ENCODE data around the gene MNT.

Gene MNT

DNA sequence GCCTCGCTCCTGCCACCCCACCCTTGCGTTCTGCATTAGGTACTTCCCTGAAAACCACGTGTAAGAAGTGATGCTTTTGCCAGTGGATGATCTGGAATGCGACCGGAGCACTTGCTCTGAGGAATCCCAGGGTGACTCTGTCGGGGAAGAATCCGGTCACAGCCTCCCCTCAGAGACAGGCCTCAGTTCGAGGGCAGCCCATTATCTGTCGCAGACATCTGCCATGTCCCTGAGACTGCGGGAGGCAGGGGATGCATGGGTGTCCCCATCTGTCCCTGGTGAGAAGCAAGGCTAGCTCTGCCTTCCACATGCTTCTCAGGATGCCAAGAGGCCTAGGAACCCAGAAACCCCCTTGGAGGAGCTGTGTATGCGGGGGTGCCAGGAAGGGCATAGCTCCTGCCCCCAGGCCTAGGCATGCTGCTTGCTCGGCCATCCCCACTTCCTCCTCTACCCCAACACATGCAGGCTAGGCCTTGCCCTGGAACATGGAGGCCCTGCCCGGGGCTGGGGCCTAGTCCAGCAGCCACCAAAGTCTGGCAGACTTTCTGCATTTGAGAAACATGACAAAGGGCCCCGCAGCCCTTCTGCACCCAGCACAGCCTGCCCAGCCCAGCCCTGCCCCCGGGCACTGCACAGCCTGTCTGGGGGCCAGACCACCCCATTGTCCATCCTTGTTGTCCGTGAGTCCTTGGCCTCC is 20.5 kb downstream of the MNT start:
- DNase-seq: no peak

DNA sequence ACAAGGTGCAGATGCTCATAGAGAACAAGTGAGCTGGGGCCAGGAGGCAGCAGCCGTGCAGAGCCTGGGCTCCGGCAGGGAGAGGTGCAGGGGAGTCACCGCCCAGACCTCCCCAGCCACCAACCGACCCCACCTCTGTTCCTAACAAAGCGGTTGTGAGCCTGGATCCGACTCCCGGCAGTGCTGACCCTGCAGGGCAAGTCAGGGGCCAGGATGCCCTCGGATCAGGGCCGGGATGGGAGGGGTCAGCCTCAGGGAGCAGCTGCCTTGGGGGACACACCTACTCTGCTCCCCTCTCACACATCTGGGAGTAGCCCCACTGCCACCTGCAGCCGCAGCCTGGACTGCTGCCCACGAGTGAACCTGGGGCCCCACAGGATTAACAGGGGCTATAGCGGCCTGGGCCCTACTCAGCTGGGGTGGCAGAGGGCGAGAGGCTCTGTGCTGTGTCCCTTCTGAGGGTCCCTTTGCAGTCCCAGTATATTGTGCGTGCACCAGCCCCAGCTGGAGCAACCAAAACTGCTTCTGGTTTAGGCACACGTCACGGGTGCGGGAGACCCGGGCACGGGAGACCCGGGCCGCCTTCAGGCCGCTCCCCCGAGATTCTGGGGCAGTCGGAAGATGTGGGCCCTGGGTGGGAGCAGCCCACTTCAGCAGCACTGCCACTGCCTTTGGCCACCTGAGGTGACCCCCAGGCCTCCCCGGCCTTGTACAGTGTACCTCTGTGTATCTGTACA is 21.2 kb downstream of the MNT start:
- no peak for DNase-seq

DNA sequence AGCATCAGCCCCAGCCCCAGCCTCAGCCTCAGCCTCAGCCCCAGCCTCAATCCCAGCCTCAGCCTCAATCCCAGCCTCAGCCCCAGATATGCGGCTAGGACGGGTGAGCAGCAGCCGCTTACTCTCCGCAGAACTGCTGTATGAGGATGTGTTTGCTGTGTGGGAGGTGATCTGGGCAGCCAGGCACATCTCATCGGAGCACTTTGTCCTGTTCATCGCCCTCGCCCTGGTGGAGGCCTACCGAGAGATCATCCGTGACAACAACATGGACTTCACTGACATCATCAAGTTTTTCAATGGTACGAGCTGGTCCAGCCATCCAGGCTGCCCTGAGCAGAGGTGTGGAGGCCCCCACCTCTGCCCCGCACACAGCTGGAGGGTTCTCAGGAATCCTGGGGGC is 22.0 kb downstream of the MNT start:
- no peak for DNase-seq

DNA sequence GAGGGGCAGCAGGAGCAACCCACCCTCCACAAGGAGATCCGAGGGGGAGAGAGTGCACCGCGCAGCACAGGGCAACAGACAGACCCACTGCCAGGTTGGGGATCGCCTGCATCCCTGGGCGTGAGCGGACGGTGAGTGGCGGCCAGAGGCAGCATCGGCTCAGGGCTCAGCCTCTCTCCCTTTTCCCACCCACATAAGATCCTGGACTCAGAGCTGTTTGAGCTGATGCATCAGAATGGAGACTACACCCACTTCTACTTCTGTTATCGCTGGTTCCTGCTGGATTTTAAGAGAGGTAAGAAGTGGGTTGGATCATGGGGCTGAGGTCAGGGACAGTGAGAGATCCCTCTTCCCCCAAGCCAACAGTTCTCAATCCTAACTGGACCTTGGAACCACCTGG is 23.2 kb downstream of the MNT start:
- no peak for DNase-seq

DNA sequence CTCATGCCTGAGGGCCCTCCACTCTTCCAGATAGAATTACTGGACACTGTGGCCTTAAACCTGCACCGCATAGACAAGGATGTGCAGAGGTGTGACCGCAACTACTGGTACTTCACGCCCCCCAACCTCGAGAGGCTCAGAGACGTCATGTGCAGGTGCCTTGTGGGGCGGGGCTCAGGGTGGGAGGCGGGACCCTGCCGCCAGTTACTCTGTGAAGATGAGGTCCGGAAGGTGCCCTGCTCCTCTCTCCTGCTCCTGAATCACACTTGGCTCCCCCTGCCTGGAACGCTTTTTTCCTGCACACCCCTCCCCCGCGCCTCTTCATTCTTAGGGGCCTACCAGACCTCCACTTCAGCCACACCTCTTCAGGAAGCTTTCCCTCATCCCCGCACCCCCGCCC is 24.8 kb downstream of the MNT start:
- DNase-seq: no peak

DNA sequence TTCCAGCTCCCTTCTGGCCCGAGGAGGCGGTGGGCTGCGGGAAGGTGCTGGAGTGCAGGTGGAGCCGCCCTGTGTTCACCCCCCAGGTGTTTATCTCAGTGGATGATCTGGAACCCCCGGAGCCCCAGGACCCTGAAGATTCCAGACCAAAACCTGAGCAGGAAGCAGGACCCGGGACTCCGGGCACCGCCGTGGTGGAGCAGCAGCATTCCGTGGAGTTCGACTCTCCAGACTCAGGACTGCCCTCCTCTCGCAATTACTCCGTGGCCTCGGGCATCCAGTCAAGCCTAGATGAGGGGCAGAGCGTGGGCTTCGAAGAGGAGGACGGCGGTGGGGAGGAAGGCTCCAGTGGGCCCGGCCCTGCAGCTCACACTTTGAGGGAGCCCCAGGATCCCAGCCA is 25.5 kb downstream of the MNT start:
- no peak for DNase-seq

DNA sequence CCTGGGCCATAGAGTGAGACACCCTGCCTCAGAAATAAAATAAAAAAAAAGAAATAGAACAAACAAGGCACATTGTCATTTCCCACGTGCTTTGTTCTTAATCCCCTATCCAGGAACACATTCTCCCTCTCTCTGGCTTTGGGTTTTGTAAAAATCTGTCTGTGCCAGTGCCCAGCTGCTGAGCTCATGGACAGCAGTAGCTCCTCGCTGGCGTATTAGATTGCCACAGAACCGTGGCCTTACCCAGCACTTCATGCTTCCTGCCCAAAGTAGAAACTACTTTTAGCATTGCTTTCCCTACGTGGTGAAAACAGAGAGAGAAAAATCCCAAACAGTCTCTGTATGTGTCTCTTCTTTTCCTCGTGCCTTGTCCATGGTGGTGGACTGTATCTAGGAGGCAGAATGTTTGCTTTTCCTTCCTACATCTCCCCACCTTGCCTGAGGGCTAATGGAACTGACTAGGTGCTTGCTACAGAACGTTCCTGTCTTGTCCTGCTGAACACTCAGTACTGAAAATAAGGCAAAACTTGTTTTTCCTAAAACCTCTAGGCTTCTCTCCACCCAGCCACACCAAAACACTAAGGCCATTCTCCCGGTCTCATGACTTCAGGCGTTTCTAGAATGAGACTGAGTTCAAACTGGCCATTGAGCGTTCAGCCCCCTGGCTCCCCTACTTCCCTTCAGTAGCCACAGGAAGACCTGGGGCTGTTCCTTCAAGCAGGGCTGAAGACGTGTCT is 26.1 kb downstream of the MNT start:
- DNase-seq: no peak

DNA sequence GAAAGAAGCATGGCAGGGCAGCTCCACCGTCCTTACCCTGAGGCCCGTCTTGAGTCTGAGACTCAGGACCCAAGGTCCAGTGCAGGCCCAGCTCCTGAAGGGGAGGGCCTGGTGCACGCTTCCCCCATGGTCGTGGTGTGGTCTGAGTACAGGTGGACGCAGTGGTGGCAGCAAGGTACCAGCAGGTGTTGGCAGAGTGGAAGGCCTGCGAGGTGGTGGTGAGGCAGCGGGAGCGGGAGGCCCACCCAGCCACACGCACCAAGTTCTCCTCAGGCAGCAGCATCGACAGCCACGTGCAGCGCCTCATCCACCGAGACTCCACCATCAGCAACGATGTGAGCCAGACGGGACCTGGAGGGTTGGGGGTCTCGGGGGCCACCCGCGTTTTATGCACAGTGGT is 27.7 kb downstream of the MNT start:
- DNase-seq: no peak

DNA sequence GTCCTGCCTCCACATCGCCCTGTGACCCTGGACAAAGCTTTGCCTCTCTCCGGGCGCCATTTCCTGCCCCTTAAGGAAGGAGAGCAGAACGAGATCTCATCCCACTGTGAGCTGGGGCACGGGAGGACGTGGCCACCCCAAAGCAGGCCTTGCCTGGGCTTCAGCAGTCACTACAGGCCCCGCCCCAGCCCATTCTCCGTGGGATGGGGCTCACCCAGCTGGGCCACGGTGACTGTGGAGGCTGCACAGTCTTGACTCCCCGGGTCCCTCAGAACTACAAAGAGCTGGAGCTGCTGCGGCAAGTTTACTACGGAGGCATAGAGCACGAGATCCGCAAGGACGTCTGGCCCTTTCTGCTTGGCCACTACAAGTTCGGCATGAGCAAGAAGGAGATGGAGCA is 28.2 kb downstream of the MNT start:
- DNase-seq: no peak

DNA sequence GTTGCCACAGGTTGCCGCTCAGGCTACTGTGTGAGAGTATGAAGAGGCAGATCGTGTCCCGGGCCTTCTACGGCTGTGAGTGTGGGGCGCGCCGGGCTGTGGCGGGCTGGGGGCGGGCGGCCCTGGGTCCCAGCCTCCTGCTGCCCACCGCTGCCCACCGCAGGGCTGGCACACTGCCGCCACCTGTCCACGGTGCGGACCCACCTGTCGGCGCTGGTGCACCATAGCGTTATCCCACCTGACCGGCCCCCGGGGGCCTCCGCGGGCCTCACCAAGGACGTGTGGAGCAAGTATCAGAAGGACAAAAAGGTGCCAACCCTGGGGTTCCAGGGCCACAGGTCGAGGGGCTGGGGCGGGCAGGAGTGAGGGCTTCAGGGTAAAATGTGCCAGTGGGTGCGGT is 28.7 kb downstream of the MNT start:
- no peak for DNase-seq

DNA sequence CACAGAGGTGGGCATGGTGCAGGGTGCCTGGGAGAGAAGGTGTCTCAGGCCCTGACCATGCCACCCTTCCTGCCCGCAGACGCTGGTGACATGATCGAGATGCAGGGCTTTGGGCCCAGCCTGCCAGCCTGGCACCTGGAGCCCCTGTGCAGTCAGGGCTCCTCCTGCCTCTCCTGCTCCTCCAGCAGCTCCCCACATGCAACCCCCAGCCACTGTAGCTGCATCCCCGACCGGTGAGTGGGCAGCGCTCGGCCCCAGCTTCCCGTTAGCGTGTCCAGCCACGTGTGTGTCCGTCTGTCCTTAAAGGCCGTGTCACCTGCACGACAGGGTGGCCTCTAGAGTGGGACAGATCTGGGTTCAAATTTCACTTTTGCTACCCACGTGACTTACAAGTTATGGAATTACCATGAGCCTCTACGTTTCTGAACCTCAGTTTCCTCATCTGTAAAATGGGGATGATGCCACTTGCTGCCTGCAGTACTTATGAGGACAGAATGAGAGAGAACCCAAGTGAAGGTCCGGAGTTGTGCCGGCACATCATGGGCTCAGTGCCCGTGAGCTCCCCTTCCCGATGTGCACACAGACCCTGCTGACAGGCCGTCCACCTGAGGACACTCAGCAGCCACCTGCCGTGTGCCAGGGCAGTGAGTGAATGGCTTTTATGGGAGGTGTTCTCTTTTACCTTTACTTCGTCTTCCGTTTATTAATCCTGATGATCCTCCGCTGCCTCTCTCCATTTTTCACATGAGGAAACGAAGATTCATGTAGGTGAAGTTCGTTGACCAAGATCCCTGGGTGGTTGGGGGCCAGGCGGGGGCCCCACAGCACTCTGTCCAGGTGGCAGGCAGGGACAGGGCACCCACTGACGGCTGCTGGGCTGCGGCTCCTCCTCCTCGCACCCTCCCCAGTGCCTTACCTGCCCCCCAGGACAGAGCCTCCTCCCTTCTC is 29.4 kb downstream of the MNT start:
- no peak for DNase-seq

DNA sequence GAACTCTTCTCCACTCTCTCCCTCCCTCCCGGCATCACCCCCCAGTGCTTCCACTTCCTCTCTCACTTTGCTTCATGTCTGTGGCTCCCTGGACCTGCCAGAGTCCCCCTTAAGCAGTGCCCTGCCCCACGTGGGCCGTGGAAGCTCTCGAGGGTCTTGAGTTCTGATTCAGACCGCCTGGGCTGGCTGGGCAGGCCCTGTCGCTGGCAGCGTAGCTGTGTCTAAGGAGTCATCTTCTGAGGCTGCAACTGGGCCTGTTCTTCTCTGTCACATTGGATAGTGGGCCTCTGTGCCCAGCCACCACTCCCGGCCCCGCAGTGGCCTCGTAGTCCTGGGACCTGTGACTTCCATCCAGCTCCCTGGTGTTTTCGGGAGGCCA is 30.7 kb downstream of the MNT start:
- no peak for DNase-seq

DNA sequence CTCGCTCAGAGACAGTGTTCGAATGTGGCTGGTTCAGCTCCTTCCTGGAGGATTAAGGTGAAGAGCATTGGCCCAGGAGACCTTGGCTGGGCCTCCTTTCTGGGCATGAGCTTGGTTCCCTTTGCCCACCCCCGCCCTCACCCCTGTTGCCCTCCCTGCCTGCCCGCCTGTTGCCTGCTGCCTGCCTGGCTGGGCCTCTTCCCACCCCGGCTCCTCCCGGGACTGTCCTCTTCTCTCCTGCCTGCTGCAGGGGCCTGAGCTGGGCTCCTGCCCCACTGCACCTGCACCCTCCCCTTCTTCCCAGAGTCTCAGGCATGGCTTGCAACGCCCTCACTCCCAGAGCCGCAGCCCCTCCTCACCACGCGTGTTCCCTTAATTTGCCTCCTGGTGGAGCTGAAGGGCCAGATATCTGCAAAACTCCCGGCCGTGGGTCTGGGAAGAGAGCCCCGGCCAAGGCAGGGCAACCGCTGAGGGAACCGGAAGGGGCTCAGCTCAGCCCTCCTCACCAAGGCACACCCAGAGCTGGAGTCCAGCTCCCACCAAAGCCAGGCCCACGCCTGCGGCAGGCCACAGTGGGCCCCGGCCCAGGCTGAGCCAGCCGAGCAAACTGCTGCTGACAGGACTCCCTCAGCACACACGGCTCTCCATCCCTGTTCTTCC is 31.2 kb downstream of the MNT start:
- DNase-seq: no peak

DNA sequence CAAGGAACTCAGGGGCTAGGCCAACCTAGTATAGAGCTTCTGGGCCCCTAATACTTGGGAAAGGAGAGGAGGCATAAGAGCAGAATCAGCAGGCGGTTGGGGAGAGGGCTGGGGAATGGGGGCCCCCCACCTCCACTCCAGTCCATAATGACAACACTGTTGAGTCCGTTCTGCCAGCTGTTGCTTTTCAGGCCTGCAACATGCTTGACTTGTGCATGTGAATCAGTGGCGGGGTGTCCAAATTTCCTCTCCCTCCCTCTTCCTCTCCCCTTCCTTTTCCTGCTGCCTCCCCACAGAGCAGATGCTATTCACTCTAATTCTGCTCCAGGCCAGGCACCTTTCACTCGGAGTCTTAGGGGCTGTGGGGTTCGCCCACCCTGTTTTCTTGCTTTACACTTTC is 31.8 kb downstream of the MNT start:
- DNase-seq: no peak

DNA sequence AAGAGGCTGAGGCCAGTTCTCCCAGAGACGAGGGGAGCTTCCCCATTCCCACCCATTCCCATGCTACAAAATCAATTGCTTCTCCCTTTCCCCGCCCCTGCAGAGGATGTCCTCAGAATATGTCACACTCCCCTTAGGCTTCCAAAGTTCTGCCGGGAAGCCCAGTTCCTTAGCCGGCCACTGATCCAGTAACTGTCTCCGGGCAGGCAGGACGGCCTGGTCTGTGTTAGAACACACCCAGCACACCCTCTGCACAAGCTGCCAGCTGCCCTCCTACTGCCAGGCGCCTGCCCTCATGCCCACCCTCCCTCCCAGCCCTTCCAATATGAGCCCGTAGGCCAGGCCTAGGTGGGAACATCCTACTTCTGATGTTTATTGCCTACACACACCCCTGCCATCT is 32.5 kb downstream of the MNT start:
- DNase-seq: no peak

DNA sequence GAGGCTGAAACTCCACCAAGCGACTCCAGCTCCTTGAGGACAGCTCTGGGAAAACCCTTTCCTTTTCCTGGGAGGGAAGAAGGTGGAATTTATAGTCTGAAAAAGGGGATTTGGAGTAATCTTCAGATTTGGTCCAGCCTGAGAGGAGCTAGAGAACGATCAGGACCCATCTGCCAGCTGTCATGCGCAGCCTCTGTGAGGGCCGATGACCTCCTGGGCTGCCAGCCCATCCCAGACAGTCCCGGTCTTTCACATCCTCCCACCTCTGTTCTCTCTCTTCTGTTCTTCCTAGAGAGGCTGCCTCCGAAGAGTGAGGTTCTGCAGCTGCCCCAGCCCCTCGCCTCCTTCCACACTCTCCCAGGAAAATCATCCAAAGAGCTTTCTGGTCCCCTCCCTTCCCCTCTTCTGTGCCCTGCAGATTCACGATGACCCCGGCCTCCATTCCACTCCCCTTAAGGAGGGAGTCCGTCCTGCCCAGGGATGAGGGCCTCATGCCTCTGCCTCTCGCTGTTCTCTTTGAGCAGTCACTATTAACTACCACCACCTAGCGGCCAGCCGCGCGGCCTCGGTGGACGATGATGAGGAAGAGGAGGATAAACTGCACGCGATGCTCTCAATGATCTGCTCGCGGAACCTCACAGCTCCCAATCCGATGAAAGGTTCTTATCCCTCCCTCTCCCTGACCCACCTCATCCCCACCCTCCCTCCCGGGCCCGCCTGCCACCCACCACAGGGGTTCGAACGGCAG is 33.9 kb downstream of the MNT start:
- DNase-seq: no peak

DNA sequence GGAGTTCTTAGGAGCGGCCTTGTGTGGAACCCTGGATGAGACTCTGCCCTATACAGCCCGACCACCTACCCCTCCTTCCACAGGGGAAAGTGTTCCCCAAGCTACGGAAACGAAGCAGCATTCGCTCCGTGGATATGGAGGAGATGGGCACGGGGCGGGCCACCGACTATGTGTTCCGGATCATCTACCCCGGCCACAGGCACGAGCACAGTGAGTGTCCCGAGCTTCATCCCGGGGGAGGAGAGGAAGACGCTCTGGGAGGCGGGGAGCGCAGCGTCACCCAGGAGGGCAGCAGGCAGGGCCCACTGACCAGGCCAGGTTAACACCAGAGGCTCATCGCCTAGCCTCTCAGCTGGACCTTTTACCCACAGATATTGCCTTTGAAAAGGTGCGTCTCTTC is 35.7 kb downstream of the MNT start:
- DNase-seq: no peak

DNA sequence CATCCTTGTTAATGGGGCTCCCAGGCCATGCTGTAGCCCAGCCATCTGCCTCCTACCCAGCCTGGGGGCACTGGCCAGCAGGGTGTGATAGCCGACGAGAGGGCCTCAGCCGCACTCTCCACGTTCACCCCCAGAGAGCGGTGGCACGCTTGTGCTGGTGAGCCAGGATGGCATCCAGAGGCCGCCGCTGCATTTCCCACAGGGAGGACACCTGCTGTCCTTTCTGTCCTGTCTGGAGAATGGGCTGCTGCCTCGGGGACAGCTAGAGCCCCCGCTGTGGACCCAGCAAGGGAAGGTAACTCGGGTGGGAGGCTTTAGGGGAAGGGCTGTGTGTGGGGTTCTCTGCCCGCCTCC is 36.1 kb downstream of the MNT start:
- no peak for DNase-seq

DNA sequence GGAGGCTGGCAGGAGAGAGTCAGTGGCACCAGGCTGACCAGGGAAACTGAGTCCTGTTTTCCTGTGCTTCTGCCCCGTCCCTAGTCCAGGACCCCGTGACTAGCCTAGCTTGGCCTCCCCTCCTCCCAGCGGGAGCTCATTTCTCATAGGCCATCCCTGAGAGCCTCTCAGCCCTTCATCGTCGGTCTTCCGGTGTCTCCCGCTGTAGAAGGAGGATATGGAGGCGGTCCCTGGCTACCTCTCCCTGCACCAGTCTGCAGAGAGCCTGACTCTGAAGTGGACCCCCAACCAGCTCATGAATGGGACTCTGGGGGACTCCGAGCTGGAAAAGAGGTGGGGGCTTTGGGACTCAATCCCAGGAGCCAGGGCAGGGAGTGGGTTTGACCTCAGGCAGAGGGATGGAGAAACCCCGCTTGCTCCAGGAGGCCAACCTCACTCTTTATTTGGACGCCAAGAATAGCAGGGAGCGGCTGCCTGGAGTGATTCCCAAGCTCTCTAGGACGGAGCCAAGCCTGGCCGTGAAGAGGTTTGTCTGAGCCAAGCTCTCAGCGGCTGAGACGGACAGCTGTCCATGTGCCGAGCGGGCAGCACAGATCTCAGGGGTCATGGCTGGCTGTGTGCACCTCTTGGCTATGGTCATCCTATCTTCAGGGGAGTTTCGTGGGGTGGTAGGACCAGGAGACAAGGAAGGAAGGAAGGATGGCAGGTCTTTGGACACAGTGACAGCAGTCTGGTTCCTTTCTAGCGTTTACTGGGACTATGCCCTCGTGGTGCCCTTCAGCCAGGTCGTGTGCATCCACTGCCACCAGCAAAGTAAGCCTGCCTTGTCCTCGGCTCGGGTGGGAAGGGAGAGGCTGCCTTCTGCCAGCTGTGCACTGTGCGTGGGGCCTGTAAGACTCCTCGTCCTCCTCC is 36.8 kb downstream of the MNT start:
- DNase-seq: no peak

DNA sequence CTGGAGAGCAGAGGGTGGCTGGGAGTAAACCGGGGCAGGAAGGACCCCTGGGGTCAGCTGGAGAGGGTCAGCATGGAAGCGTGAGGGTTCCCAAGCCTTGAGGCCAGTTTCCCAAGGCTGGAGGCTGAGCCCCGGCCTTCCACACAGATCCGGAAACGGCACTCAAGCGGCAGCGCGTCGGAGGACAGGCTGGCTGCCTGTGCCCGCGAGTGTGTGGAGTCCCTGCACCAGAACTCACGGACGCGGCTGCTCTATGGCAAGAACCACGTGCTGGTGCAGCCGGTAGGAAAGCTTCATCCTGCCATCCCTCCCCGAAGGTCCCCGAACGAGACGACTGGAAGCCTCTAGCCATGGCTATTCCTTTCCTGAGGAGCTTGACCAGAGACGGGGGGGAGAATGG is 37.5 kb downstream of the MNT start:
- no peak for DNase-seq

DNA sequence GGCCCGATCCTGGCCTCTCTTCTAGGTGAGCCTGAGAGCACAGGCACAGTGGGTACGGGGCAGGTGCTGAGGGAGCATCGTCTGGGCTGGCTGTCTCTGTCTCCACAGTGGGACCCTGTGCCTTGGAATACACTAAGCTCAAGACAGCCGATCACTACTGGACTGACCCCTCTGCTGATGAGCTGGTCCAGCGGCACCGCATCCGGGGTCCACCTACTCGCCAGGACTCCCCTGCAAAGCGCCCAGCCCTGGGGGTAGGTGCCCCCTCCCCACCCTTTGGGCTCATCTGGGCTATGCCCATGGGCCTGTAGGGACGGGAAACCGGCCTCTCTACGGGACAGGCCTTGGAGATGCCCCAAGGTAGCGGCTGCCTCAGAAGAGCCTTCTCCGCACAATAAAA is 38.0 kb downstream of the MNT start:
- no peak for DNase-seq

Data from NCI-H187 treated with DMSO at 0.1 percent for 48 hours (cell line).